GM18498 (cell line): ENCODE measurements around the gene SLC12A9.
"Not testable (repeated sequence)": the region's sequence is repeated elsewhere in the genome, so short reads cannot be mapped to it uniquely, and the experiment has no call there.

Experiments used
- ATAC-seq: cut with Tn5 transposase; IDR thresholded peaks from one replicate; pipeline ENCODE4 v1.9.1; 2021; ENCODE audit warnings: mild to moderate bottlenecking, moderate library complexity; ENCODE audit not compliant: unreplicated experiment

Gene SLC12A9

GRCh38 chr7:100894860-100895700 is 42.6 kb downstream of the SLC12A9 start:
- ATAC-seq: no peak

GRCh38 chr7:100895701-100895955 is 43.1 kb downstream of the SLC12A9 start, which contains the start of gene ACHE:
ACHE (minus strand) TSS chr7:100895888; CDS start chr7:100894232, 1,656 bp downstream.
- no peak for ATAC-seq

- no peak for ATAC-seq
Observed at GRCh38 chr7:100895956-100896731, 43.6 kb downstream of the SLC12A9 start.

- no peak for ATAC-seq
Observed at GRCh38 chr7:100896732-100897608, 44.5 kb downstream of the SLC12A9 start.

- no peak for ATAC-seq
Observed at GRCh38 chr7:100897772-100898454, 45.4 kb downstream of the SLC12A9 start.

- no peak for ATAC-seq
Observed at GRCh38 chr7:100899432-100899831, 46.9 kb downstream of the SLC12A9 start.

- no peak for ATAC-seq
Observed at GRCh38 chr7:100900978-100901377, 48.5 kb downstream of the SLC12A9 start.

- ATAC-seq: no peak
Observed at GRCh38 chr7:100901921-100902332, 49.4 kb downstream of the SLC12A9 start.

- ATAC-seq: no peak
Observed at GRCh38 chr7:100902638-100903037, 50.1 kb downstream of the SLC12A9 start.

GRCh38 chr7:100908512-100908911 is 56.0 kb downstream of the SLC12A9 start:
- no peak for ATAC-seq

- ATAC-seq: not testable (repeated sequence)
Observed at GRCh38 chr7:100910443-100910842, 57.9 kb downstream of the SLC12A9 start.

- no peak for ATAC-seq
Observed at GRCh38 chr7:100911484-100911883, 59.0 kb downstream of the SLC12A9 start.

- ATAC-seq: no peak
Observed at GRCh38 chr7:100914208-100914878, 61.8 kb downstream of the SLC12A9 start.

GRCh38 chr7:100914879-100915447 is 62.5 kb downstream of the SLC12A9 start:
- no peak for ATAC-seq
